Activated CD8-positive, alpha-beta memory T cell treated with anti-CD3 and anti-CD28 coated beads, Interleukin-2, amount 50 U/mL, for 24 hours (primary cell): ENCODE data around the gene CACHD1.

Experiments used
- DNase-seq: peaks from one replicate; pipeline ENCODE4 v3.0.0-alpha.2; 2020; ENCODE audit errors: extremely low read depth

Gene CACHD1

GRCh38 chr1:64549464-64550239 lies 79.7 kb downstream of the CACHD1 start:
- DNase-seq = no peak

DNA sequence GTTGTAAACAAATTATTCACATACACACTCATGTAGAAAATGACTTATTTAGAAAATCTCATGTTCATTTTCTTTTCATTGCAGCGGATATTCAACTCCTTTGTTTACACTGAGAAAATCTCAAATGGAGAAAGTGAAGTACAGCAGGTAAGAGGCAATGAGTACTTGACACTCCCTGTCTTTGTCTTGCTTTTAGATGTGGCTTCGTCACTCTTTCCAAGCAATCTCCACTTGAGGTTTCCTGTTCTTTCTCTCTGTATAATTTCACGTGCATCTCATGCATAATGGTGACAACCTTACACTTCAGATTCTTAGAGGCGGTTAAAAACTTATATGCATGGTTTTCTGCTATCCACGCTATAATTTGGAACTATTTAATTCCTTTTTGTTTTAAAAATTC lies 80.6 kb downstream of the CACHD1 start:
- no peak for DNase-seq

DNA sequence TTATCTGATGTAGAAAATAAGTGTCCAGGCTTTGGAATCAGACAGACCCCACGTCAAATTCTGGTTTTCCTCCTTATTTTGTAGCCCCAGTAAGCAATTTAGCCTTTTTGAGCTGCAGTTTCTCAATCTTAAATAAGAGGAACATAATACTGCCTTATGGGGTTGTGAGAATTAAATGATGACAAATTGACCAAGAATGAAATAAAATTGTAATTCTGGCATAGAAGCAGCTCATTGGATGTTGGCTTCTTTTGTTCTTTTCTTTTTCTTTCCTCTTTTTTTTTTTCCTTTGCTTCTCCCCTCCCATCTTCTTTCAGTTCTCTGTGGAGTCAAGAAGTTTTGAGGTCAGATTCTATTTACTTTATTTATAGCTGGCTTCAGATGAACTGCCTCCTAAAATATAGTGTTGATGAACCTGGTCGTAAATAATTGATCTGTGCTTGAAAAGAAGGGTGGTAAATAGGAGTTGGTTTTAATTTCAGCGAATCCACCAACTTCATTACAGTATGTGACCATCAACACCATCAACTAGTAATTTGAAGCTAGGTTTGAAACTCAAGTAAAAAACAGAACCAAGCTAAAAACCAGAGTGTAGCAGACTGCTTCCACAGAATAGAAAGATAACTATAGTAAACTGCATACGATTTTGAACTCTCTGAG lies 81.1 kb downstream of the CACHD1 start:
- DNase-seq = no peak

DNA sequence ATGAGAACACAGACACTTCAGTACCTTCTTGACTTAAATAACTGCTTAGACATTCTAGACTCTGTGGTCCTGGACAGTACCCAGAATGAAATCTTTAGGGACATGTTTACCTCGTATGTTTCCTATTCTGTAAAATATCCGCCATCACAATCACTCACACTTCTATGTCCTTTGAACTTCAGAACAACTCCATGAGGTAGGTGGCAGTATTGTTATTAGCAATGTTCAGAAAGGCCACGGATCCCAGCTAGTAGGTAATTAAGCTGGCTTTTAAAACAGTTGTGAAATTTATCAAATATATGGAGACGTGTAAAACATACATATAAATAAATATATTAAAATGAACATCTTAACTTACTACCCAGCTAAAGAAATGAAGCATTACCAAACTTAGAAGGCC lies 83.4 kb downstream of the CACHD1 start:
- no peak for DNase-seq

- DNase-seq = no peak
Measured at GRCh38 chr1:64555947-64556346, 86.0 kb downstream of the CACHD1 start.

DNA sequence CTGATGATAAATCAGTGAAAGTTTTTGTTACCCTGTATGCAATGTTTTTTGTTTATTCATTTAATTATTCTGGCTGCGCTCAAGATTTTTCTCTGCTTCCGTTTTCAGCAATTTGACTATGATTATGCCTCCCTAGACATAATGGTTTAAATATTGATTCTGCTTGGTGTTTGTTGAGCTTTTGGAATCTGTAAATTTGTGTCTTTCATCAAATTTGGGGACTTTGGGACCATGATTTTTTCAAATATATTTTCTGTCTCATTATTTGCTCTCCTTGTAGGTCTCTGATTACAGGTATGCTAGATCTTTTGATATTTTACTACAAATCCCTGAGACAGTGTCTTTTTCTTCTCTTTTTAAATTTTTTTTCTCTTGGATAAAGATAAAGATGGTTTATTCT lies 92.1 kb downstream of the CACHD1 start:
- DNase-seq = no peak

DNA sequence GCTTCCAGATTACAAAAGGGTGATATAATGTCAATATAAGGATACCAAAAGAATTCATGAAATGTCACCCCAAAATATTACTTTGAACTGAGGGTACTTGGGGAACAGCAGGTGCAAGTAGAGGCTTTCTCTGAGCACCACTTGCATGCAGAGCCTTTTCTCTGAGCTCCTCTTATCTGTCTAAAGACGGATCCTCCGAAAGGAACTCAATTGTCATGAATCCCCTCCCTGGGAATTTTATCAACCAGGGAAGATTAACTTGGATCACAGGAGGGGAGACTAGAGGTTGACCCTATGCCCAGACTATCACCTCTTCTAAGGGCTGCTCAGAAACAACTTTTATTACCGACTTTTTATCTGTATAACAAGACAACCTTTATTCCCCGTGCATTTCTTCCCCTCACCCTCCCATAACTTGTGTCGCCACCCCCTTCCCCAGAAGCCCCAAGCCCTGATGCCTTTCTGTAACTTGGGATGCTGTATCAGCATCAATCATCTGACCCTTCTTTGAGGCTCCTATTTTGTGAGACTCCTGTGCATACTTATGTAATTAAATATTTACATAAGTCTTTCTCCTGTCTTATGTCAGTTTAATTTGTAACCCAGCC lies 94.1 kb downstream of the CACHD1 start:
- DNase-seq = no peak

DNA sequence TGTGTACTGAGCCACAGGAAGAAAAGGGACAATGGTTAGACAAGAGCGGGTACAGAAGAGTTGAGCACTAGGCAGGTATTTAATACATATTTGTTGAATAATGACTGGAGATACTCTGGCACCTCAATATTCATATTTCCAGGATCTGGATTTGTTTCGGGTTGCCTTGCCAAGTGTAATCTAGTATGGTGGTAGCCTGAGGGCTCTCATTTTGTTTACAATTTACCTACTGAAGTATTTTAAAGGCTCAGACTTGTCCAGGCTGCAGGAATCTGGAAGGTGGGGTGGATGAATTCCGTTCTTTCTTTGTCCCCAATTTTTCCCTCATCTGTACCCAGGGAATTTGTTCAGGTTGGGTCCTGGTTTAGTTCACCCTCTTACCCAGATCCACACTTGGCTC lies 95.0 kb downstream of the CACHD1 start:
- no peak for DNase-seq

- no peak for DNase-seq
Measured at GRCh38 chr1:64567426-64568170, 97.7 kb downstream of the CACHD1 start.

DNA sequence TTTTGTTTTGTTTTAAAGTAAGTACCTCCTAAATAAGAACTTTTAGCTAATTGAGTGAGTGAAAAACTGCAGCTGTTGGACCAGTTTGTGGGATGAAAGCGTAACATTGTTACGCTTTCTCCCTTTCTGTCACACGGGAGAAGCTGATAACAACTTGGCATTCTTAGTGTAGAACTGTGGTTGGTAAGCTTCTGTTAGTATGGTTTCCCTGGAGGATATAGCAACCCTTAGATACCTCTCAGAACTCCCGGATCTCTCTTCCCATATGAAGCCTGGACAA lies 98.2 kb downstream of the CACHD1 start:
- DNase-seq = no peak

- no peak for DNase-seq
Measured at GRCh38 chr1:64569411-64569810, 99.5 kb downstream of the CACHD1 start.

DNA sequence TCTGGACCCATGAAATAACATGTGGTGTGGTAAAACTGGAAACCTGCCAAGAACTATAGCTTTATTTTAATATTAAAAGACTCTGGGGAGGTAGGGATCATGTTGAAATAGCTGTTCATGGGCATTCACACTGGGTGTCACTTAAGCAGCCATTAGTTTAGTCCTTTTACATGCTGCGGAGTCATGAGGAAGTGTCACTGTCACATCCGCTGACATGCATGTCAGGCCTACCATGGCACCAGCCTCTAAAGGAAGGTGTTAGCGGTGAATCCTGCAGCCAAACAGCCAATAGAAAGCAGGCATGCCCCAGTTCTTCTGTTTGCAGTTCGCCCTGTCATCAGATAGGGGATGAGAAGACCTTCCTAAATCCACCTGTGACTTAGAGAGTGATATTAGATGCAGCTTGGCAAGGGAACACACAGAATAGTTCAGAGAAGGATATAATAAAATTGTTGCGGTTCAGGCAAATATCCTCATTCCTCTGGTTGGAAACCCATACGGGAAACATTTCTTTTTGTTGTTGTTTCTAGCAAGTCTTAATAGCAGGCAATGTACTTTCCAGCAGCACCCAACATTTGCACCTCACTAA lies 100.4 kb downstream of the CACHD1 start:
- no peak for DNase-seq

- no peak for DNase-seq
Measured at GRCh38 chr1:64572222-64572900, 102.4 kb downstream of the CACHD1 start.

DNA sequence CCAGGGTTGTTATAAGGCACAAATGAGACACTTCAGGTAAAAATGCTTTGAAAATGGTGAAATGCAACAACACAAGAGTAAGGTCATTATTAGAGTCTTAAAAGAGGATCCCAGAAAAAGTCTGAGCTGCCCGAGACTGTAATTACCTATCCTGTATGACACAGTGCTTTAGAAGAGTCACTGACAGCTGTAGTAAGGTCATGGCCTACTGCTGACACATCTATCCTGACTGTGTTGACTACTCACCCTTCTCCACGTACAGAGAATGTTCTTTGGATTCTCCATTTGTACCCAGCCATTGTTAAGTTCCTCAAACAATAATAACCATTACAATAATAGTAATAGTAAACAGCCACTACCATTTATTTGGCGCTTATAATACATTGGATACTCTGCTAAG lies 104.4 kb downstream of the CACHD1 start:
- DNase-seq = no peak

DNA sequence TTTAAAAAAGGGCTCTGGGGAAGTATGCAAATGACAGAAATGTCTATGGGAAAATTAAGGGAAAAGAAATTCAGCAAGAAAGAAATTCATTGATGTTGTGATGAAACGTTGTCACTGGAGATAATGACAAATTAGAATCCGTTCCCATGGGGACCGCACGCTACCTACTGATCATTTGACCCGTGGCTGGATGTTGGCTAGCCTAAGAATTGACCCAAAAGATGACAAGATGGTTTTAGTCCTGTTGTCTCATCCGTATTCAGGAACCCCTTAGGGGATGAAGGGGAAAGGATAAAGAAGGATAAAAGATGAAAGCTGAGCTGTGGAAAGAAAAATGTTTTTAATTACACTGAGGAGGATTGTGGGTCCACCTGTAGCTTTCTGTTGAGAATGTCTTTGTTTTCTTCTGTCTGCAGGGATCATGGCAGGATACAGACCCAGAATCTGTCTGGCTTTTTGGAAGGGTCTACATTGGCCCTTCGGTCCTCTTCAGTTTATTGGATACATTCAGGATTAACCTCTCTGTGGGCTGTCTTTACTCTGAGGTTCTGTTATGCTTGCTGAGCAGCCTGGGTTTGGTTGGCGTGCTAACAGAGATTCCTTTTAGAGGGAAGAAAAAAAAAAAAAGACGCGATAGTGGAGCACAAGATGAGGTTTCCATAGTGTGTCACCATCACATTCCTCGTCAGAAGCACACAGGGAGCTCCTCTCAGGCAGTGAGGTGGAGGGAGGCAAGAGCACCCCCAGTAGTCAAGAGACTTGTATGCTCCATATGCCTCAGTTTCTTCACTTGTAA lies 106.2 kb downstream of the CACHD1 start:
- no peak for DNase-seq

DNA sequence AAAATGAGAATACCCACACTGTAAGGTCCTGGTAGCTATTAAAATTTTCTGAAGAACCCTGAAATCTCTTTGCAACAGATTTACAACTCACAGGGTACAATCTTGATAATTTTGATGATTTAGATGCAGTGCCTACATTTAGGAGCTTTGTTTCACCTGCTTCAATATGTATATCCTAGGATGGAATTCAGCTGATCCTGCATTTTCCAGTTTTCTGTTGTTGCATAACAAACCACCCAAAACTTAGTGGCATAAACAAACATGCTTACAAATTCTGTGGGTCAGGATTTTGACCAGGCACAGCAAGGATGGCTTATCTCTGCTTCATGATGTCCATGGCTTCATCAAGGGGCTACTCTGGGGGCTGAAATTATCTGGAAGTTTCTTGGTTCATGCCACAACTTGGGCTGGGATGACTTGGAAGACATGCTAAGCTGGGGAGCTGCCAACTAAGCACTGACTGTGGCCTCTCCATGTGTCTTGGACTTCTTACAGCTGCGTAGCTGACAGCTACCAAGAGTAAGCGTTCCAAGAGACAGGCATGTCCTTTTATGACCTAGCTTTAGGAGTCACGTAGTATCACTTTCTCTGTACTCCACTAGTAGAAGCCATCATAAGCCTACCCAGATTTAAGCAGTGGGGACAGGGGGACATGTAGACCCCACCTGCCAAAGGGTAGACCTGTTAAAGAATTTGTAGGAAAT lies 108.5 kb downstream of the CACHD1 start:
- no peak for DNase-seq

DNA sequence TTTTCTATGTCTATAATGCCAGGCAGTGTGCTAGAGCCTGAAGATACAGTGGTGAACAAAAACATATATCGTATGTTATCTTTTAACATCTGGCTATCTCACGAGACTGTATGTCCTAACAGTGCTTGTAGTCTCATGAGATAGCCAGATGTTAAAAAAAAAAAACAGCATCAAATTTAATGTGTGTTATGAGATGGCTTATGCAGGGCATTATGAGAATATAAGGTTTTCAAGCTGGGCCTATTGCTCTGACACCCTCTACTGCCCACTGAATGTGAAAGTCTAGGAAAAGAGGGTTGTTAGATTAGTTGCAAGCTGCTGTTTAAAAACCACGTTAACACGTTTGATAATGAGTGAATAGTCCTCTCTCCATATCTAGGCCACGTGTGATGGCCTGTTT lies 109.8 kb downstream of the CACHD1 start:
- DNase-seq = no peak

GRCh38 chr1:64581135-64581842 lies 111.4 kb downstream of the CACHD1 start:
- no peak for DNase-seq

DNA sequence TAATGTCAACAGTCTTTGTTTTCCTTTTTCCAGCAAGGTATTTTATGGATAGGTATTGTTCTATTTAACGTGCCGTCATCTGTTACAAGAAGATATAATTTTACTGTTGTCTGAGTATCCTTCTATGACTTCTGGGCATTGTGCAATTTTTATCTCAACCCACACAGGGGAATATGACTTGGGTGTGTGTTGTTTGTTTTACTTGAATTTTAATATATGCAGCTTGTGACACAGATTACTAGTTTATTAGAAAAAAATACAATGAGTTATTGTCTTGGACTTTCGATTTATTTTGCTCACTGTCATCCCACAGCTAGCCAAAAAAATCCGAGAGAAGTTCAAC lies 111.9 kb downstream of the CACHD1 start:
- no peak for DNase-seq

DNA sequence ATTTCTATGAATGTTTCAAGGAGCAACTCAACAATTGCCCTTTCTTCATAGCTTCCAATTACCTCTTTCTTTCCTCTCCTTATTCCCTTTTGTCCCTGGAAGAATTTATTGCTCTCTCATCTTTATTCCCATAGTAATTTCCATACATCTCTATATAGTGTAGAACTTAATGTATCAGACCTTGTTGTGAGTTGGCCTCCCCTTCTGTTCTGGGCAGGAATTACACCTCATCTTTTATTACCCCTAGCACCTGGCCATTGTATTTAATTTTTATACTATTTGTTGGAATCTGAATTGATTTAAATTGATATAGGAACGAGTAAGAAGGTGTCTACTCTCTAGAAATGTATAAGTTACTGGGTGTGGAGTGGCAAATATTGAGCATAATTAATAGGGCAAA lies 114.5 kb downstream of the CACHD1 start:
- DNase-seq = no peak
